Measurements from ENCODE around the gene RFX1. TPM values are rescaled to one million over a fixed set of nuclear protein-coding genes. Genes with fewer than 3 reads are reported as not detected.

RFX1 gene
- total RNA-seq, 2 experiments from 2014 or later: 14.6 to 16.3 TPM

- H3K27me3 Mint-ChIP-seq: no peaks in the 10 kb centered on the region
- H3K9me3 Mint-ChIP-seq: no peaks in the 10 kb centered on the region
- peaks cover 29% of the 10 kb centered on the region for H3K4me1 Mint-ChIP-seq (ENCODE audit: low read depth)
- DNase-seq (no peak), ATAC-seq (ENCODE audit: poor library complexity) (no peak)
- H3K27ac Mint-ChIP-seq: no peak overlapping the region
- POLR2A ChIA-PET: interaction anchor here (0.7 kb wide), 1 partner anchor 8 kb away, joined by 3 read pairs; no protein-coding TSS in a partner anchor
- peaks cover 45% of the 10 kb centered on the region for H3K36me3 Mint-ChIP-seq (ENCODE audit: low read depth)
- Histone ChIP-seq H3K27ac (ENCODE audit: low read depth in 1 of 2, low read length in 2 of 2) (no peak overlapping the region), H3K36me3 (ENCODE audit: insufficient read depth, low read length) (peaks cover 50% of the 10 kb centered on the region), H3K27me3 (ENCODE audit: control insufficient read depth in 1 of 2, insufficient read depth in 2 of 2, low read length in 2 of 2) (no peaks in the 10 kb centered on the region), H3K9me3 (ENCODE audit: control insufficient read depth in 1 of 2, insufficient read depth in 1 of 2, low read length in 2 of 2) (no peaks in the 10 kb centered on the region), H3K4me1 (ENCODE audit: insufficient read depth, low read length) (peaks cover 59% of the 10 kb centered on the region), H3K4me3 (ENCODE audit: low read length) (no peak overlapping the region)
- CTCF ChIA-PET: interaction anchor here (0.9 kb wide), 1 partner anchor 38 kb away, joined by 3 read pairs; the partner anchor contains the start of gene IL27RA
- no peak overlapping the region for H3K4me3 Mint-ChIP-seq
- no peak for TF ChIP-seq CTCF (IDR thresholded peaks at IDR 0.05)
- intact Hi-C loops (cut with DNase I, micrococcal nuclease): no loop called here
Observed at GRCh38 chr19:13993590-13994300, 12.4 kb downstream of the RFX1 start.

GRCh38 chr19:13992025-13992424, 14.1 kb downstream of the RFX1 start:
- peaks cover 63% of the 10 kb centered on the region for H3K4me1 ChIP-seq (ENCODE audit: insufficient read depth, low read length)
- DNase-seq (no peak), ATAC-seq (ENCODE audit: poor library complexity) (no peak)
- no peak for TF ChIP-seq CTCF (IDR thresholded peaks at IDR 0.05)
- H3K4me3 ChIP-seq (ENCODE audit: low read length): no peak overlapping the region
- H3K27ac ChIP-seq (ENCODE audit: low read depth in 1 of 2, low read length in 2 of 2): no peak overlapping the region
- H3K27me3 ChIP-seq (ENCODE audit: control insufficient read depth in 1 of 2, insufficient read depth in 2 of 2, low read length in 2 of 2): no peaks in the 10 kb centered on the region
- H3K36me3 ChIP-seq (ENCODE audit: insufficient read depth, low read length): peaks cover 42% of the 10 kb centered on the region
- H3K27ac Mint-ChIP-seq: peak overlapping the region; percentile 64
- ChIA-PET POLR2A (interaction anchor here (2.5 kb wide), 1 partner anchor 40 kb away, joined by 8 read pairs; the partner anchor contains the start of gene IL27RA), CTCF (interaction anchor here (1.8 kb wide), 1 partner anchor 11 kb away, joined by 4 read pairs; no protein-coding TSS in a partner anchor)
- no peak overlapping the region for H3K4me3 Mint-ChIP-seq
- H3K4me1 Mint-ChIP-seq (ENCODE audit: low read depth): peaks cover 37% of the 10 kb centered on the region
- no peaks in the 10 kb centered on the region for H3K9me3 Mint-ChIP-seq
- peaks cover 46% of the 10 kb centered on the region for H3K36me3 Mint-ChIP-seq (ENCODE audit: low read depth)
- intact Hi-C loops (cut with DNase I, micrococcal nuclease): no loop called here
- no peaks in the 10 kb centered on the region for H3K27me3 Mint-ChIP-seq
- no peaks in the 10 kb centered on the region for H3K9me3 ChIP-seq (ENCODE audit: control insufficient read depth in 1 of 2, insufficient read depth in 1 of 2, low read length in 2 of 2)

GRCh38 chr19:13990085-13990484, 16.0 kb downstream of the RFX1 start:
- TF ChIP-seq CTCF (IDR thresholded peaks at IDR 0.05): no peak
- peak overlapping the region; percentile 97 for H3K27ac Mint-ChIP-seq
- no peaks in the 10 kb centered on the region for H3K9me3 ChIP-seq (ENCODE audit: control insufficient read depth in 1 of 2, insufficient read depth in 1 of 2, low read length in 2 of 2)
- DNase-seq: no peak
- no peak overlapping the region for H3K4me3 Mint-ChIP-seq
- peaks cover 57% of the 10 kb centered on the region for H3K4me1 Mint-ChIP-seq (ENCODE audit: low read depth)
- CTCF ChIA-PET: no interaction called here
- no peak for ATAC-seq (ENCODE audit: poor library complexity)
- peaks cover 76% of the 10 kb centered on the region for H3K4me1 ChIP-seq (ENCODE audit: insufficient read depth, low read length)
- intact Hi-C loops (cut with DNase I, micrococcal nuclease): no loop called here
- POLR2A ChIA-PET: interaction anchor here (0.8 to 2.5 kb wide), 4 partner anchors 11 to 42 kb away, joined by 3 to 8 read pairs (median 3); partner anchors contain the start of genes IL27RA and RFX1
- H3K27ac ChIP-seq (ENCODE audit: low read depth in 1 of 2, low read length in 2 of 2): no peak overlapping the region
- H3K27me3 ChIP-seq (ENCODE audit: control insufficient read depth in 1 of 2, insufficient read depth in 2 of 2, low read length in 2 of 2): no peaks in the 10 kb centered on the region
- H3K36me3 ChIP-seq (ENCODE audit: insufficient read depth, low read length): peaks cover 30% of the 10 kb centered on the region
- H3K36me3 Mint-ChIP-seq (ENCODE audit: low read depth): peaks cover 47% of the 10 kb centered on the region
- no peaks in the 10 kb centered on the region for H3K27me3 Mint-ChIP-seq
- no peaks in the 10 kb centered on the region for H3K9me3 Mint-ChIP-seq
- no peak overlapping the region for H3K4me3 ChIP-seq (ENCODE audit: low read length)

Measured in CD4-positive, alpha-beta T cell (primary cell).